B cell (primary cell): ENCODE data around the gene DNAAF1.

Source experiments
- CTCF ChIP-seq: fragments of 200-600 bp; IDR thresholded peaks from one replicate; pipeline ENCODE4 v1.8.0; 2022; ENCODE audit warnings: antibody characterized with exemption, mild to moderate bottlenecking
- EZH2 ChIP-seq: IDR thresholded peaks from 2 replicates; pipeline ENCODE4 v1.6.1; 2012; ENCODE audit warnings: borderline replicate concordance, low read depth, mild to moderate bottlenecking, moderate library complexity, low read length; ENCODE audit not compliant: insufficient read depth, poor library complexity, severe bottlenecking

DNA sequence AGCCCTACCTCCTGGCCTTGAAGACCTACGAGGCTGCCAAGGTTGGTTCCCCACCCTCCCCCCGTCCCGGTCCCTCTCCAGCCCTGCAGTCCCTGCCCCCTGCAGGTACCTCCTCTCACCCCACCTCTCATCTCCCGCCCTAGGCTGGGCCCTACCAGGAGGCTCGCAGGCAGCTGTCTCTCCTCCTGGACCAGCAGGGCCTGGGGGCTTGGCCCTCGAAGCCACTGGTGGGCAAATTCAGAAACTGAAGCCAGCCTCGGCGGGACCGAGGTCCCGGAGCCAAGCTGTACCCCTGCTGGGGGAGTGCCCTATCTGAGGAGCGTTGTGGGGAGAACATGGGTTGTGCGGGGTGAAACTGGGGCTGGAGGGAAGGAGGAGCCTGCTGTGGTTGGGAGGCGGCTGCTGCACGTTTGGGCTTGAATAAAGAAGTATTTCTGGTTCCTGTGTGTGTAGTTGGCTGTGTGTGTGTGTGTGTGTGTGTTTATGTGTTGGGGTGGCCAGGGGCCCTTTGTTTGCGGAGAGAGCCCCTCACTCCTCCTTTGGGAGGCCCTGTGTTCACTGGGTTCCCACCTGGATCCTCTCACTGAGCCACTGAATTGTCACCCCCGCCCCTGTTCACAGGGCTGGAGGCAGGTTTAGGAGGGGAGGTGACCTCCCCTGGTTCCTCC, 51.8 kb downstream of the DNAAF1 start:
- no peak for TF ChIP-seq CTCF
- no peak for TF ChIP-seq EZH2
